Lung (tissue), 12 donors: Measurements from ENCODE around the gene POC5. TPM values are rescaled to one million over a fixed set of nuclear protein-coding genes. Genes with fewer than 3 reads are reported as not detected.

ENCODE experiments used
- ATAC-seq: fragments of 200-7000 bp; cut with Tn5 transposase; one replicate; pipeline ENCODE4 v1.9.1; 2020; ENCODE audit warnings: moderate number of reproducible peaks; ENCODE audit not compliant: insufficient read depth, low FRiP score
- DNase-seq, 3 donors: peaks; one replicate each; pipeline ENCODE4 v3.0.0-alpha.2; 2013 to 2017
- H3K27ac ChIP-seq, 2 donors: one replicate each; pipeline ENCODE4 v1.5.1; 2013; ENCODE audit warnings: mild to moderate bottlenecking in 2 of 2, moderate library complexity in 2 of 2, control low read depth in 1 of 2, inconsistent platforms in 1 of 2, low read depth in 1 of 2, low read length in 1 of 2
- H3K27me3 ChIP-seq, 3 donors: one replicate each; pipeline ENCODE4 v1.5.1; 2013; ENCODE audit warnings: low read length in 2 of 3; ENCODE audit not compliant: control insufficient read depth in 3 of 3, insufficient read depth in 3 of 3
- H3K36me3 ChIP-seq, 4 donors: one replicate each; pipeline ENCODE4 v1.5.1; 2013; ENCODE audit warnings: low read length in 4 of 4, mild to moderate bottlenecking in 1 of 4, moderate library complexity in 1 of 4; ENCODE audit not compliant: control insufficient read depth in 4 of 4, insufficient read depth in 4 of 4
- H3K4me1 ChIP-seq, 5 donors: one replicate each; pipeline ENCODE4 v1.5.1; 2013; ENCODE audit warnings: low read length in 5 of 5, mild to moderate bottlenecking in 2 of 5, moderate library complexity in 1 of 5; ENCODE audit not compliant: control insufficient read depth in 5 of 5, insufficient read depth in 5 of 5
- H3K4me3 ChIP-seq: one replicate; pipeline ENCODE4 v1.5.1; 2013; ENCODE audit warnings: mild to moderate bottlenecking, control low read depth, moderate library complexity
- H3K9ac ChIP-seq, 2 donors: one replicate each; pipeline ENCODE4 v1.5.1; 2013; ENCODE audit warnings: low read length in 2 of 2, control low read depth in 1 of 2; ENCODE audit not compliant: insufficient read depth in 1 of 2
- H3K9me3 ChIP-seq, 4 donors: one replicate each; pipeline ENCODE4 v1.5.1; 2013; ENCODE audit warnings: low read length in 3 of 4, mild to moderate bottlenecking in 1 of 4, moderate library complexity in 1 of 4; ENCODE audit not compliant: control insufficient read depth in 4 of 4, insufficient read depth in 3 of 4
- WGBS, 2 donors: extraction: QIAGEN DNeasy Blood & Tissue Kit; methylation state at CpG; one replicate each; pipeline ENCODE4 v1.1.7; 2013; 5-methylcytosine and 5-hydroxymethylcytosine counted together
- polyA plus RNA-seq, 2 donors: library from polyadenylated mRNA; stranded (reverse); fragments of 200-250 nt; gene quantifications; one replicate each; pipeline ENCODE4 v1.2.1, GENCODE V29; 2013
- total RNA-seq, 2 donors: library from RNA; depleted of rRNA in 1 of 2; stranded (reverse); fragments of >200 nt in 1 of 2; gene quantifications; one replicate each; pipeline ENCODE4 v1.2.1, GENCODE V29; 2014 to 2021
- TF ChIP-seq, protein P1 (sequence below): IDR thresholded peaks from 2 replicates; pipeline ENCODE4 v1.5.1; 2012; ENCODE audit warnings: mild to moderate bottlenecking; ENCODE audit errors: control extremely low read depth, extremely low read depth
- donor health status: control.
- donor health status: control.
- donor health status: Bipolar disorder and iron deficiency.
- donor health status: healthy.
- donor health status: DM: yes; HTN: yes; CAD: no.

POC5 gene
- total and polyA plus RNA-seq, 4 donors: 7.7 to 18.0 (median 11.0) TPM

DNA sequence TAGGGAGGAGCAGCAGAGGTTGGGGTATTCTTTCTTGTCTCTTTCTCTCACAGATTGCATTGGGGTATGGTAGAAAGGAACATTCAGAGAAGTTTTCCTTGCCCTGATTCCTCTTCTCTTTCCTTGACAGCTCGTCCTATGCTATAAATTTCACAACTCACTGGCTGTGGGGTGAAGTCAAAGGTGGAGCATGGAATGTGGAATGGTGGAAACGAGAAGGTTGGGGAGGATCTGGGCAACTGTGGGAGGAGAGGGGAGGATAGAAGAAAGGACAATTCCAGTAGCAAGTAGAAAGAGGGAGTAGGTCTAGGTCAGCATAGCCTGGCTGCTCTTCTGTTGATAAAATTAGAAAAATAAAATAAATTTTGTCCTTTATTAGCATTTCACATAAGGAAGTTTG is 39.0 kb upstream of the POC5 start:
- Histone ChIP-seq H3K36me3 (no peaks in the 10 kb centered on the region), H3K27ac (no peak overlapping the region), H3K9me3 (no peaks in the 10 kb centered on the region), H3K4me3 (no peak overlapping the region), H3K4me1 (no peaks in the 10 kb centered on the region), H3K9ac (no peak overlapping the region), H3K27me3 (no peaks in the 10 kb centered on the region)
- TF ChIP-seq, protein P1, sequence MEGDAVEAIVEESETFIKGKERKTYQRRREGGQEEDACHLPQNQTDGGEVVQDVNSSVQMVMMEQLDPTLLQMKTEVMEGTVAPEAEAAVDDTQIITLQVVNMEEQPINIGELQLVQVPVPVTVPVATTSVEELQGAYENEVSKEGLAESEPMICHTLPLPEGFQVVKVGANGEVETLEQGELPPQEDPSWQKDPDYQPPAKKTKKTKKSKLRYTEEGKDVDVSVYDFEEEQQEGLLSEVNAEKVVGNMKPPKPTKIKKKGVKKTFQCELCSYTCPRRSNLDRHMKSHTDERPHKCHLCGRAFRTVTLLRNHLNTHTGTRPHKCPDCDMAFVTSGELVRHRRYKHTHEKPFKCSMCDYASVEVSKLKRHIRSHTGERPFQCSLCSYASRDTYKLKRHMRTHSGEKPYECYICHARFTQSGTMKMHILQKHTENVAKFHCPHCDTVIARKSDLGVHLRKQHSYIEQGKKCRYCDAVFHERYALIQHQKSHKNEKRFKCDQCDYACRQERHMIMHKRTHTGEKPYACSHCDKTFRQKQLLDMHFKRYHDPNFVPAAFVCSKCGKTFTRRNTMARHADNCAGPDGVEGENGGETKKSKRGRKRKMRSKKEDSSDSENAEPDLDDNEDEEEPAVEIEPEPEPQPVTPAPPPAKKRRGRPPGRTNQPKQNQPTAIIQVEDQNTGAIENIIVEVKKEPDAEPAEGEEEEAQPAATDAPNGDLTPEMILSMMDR: no peak
- DNase-seq (no peak), ATAC-seq (no peak)
- 26 to 30% methylated on average over 2 of the region's 2 CpGs for WGBS, 2 donors

- 88 to 93% methylated on average over 4 of the region's 4 CpGs for WGBS, 2 donors
- H3K9me3 ChIP-seq: no peaks in the 10 kb centered on the region
- TF ChIP-seq, protein P1: no peak
- ATAC-seq (no peak), DNase-seq (no peak)
- no peak overlapping the region for H3K4me3 ChIP-seq
- no peak overlapping the region for H3K27ac ChIP-seq
- H3K9ac ChIP-seq: no peak overlapping the region
- no peaks in the 10 kb centered on the region for H3K4me1 ChIP-seq
- no peaks in the 10 kb centered on the region for H3K27me3 ChIP-seq
- no peaks in the 10 kb centered on the region for H3K36me3 ChIP-seq
Measured at GRCh38 chr5:75753182-75753581, 35.9 kb upstream of the POC5 start.

GRCh38 chr5:75744355-75744754 is 27.1 kb upstream of the POC5 start:
- Histone ChIP-seq H3K36me3 (no peaks in the 10 kb centered on the region), H3K9ac (no peak overlapping the region), H3K27ac (no peak overlapping the region), H3K4me1 (no peaks in the 10 kb centered on the region), H3K9me3 (no peaks in the 10 kb centered on the region), H3K27me3 (no peaks in the 10 kb centered on the region), H3K4me3 (no peak overlapping the region)
- 88 to 93% methylated on average over 3 of the region's 3 CpGs for WGBS, 2 donors
- TF ChIP-seq, protein P1: no peak
- ATAC-seq: no peak
- DNase-seq: no peak

GRCh38 chr5:75736273-75736672 is 19.0 kb upstream of the POC5 start:
- no peaks in the 10 kb centered on the region for H3K36me3 ChIP-seq
- TF ChIP-seq, protein P1: no peak
- no peaks in the 10 kb centered on the region for H3K4me1 ChIP-seq
- H3K4me3 ChIP-seq: no peak overlapping the region
- 85 to 89% methylated on average over 8 of the region's 8 CpGs for WGBS, 2 donors
- no peaks in the 10 kb centered on the region for H3K9me3 ChIP-seq
- no peak overlapping the region for H3K9ac ChIP-seq
- no peaks in the 10 kb centered on the region for H3K27me3 ChIP-seq
- DNase-seq (no peak), ATAC-seq (no peak)
- no peak overlapping the region for H3K27ac ChIP-seq
